Fibroblast of mammary gland (primary cell): Measurements from ENCODE around the gene SOCS3.

ENCODE experiments used
- DNase-seq: peaks from one replicate; pipeline ENCODE4 v3.0.0-alpha.2; 2010; ENCODE audit warnings: low read depth
- H3K4me3 ChIP-seq: 2 replicates; pipeline ENCODE4 v1.5.1; 2011; ENCODE audit warnings: low read depth, mild to moderate bottlenecking, low read length, moderate library complexity; ENCODE audit not compliant: control insufficient read depth
- TF ChIP-seq, protein P1 (sequence below): conservative IDR thresholded peaks from 2 replicates; pipeline ENCODE4 v1.5.1; 2011; ENCODE audit warnings: low read depth, low read length, inconsistent platforms; ENCODE audit not compliant: control insufficient read depth, insufficient read depth

SOCS3 gene, protein sequence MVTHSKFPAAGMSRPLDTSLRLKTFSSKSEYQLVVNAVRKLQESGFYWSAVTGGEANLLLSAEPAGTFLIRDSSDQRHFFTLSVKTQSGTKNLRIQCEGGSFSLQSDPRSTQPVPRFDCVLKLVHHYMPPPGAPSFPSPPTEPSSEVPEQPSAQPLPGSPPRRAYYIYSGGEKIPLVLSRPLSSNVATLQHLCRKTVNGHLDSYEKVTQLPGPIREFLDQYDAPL

DNA sequence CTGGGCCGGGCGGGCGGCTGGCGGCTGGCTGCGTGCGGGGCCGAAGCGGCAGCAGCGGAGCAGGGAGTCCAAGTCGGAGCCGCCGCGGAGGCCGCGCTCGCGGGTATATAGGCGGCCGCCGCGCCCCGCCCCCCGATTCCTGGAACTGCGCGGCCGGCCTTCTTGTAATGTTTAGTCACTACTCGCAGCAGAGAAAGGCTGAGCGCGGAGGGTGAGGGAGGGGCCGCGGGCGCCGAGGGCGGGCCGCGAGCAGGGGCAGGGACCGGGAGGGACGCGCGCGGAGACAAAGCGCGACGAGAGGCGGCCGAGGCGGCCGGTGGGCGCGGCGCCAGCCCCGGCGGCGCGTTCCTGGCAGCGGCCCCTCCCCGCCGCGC lies at the start of gene SOCS3:
Gene SOCS3 (minus strand): TSS at position 81 of the 374 bp plus-strand sequence. CDS start 982 bp downstream, outside the sequence.
- TF ChIP-seq, protein P1, sequence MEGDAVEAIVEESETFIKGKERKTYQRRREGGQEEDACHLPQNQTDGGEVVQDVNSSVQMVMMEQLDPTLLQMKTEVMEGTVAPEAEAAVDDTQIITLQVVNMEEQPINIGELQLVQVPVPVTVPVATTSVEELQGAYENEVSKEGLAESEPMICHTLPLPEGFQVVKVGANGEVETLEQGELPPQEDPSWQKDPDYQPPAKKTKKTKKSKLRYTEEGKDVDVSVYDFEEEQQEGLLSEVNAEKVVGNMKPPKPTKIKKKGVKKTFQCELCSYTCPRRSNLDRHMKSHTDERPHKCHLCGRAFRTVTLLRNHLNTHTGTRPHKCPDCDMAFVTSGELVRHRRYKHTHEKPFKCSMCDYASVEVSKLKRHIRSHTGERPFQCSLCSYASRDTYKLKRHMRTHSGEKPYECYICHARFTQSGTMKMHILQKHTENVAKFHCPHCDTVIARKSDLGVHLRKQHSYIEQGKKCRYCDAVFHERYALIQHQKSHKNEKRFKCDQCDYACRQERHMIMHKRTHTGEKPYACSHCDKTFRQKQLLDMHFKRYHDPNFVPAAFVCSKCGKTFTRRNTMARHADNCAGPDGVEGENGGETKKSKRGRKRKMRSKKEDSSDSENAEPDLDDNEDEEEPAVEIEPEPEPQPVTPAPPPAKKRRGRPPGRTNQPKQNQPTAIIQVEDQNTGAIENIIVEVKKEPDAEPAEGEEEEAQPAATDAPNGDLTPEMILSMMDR, result no peak
- peak within 1 kb of the TSS; percentile 86 for H3K4me3 ChIP-seq
- DNase-seq, result peak; percentile 94

DNA sequence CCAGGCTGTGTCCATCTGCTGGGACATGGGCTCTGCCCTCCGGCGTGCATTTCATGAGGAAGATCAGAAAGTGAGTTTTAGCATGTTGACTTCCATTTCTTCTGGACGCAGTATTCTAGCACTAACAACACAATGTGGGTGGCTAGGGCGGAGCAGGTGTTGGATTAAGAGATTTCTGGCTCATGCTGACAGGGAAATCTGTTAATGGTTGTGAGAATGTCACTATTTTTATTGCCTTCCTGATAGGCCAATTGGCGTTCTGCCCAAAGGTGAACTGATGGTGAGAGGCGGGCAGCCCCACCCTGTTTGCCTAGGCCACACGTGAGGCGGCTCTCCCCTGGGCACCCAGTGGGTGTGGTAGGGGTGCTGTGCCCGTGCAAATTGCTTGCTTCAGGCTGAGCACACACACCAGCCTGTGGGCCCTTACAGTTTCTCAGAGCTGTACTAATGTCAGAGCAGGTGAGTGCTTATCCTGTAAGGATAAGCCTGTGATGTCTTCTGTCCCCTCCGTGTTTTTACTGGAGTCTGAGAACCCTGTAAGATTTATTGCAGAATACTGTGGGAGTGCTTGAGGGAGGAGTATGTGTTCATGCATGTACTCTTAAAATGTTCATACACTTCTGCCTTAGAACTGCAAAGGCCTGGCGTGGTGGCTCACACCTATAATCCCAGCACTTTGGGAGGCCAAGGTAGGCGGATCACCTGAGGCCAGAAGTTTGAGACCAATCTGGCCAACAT lies 49.5 kb upstream of the SOCS3 start:
- no peak overlapping the region for H3K4me3 ChIP-seq
- DNase-seq, result no peak
- TF ChIP-seq, protein P1, result no peak

DNA sequence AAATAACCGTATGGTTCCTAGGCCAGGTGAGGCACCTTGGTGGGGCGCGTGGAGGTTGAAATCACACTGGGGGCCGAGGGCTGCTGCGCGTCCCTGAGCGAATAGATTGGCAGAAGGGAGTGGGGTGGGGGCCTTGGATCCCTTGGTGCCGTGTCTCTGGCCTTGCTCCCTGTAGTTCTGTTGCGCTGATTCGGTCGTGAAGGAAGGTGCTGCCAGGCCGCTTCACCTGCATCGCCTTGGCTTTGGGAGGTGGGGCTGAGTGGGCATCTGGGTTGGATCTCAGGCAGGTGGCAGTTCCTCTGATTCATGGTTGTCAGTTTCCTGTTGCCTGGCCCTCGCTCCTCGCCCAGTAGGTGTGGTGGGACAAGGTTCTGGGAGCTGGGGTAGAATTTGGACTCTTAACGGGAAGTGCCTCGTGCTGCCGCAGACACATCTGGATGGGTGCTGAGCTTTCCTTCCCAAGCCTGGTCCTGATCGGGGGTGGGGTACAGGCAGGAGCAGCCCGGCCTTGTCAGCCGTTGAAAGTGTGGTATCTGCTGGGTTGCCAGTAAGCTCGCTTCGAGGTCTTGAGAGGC lies 48.7 kb upstream of the SOCS3 start:
- DNase-seq, result no peak
- H3K4me3 ChIP-seq, result no peak overlapping the region
- TF ChIP-seq, protein P1, result no peak

DNA sequence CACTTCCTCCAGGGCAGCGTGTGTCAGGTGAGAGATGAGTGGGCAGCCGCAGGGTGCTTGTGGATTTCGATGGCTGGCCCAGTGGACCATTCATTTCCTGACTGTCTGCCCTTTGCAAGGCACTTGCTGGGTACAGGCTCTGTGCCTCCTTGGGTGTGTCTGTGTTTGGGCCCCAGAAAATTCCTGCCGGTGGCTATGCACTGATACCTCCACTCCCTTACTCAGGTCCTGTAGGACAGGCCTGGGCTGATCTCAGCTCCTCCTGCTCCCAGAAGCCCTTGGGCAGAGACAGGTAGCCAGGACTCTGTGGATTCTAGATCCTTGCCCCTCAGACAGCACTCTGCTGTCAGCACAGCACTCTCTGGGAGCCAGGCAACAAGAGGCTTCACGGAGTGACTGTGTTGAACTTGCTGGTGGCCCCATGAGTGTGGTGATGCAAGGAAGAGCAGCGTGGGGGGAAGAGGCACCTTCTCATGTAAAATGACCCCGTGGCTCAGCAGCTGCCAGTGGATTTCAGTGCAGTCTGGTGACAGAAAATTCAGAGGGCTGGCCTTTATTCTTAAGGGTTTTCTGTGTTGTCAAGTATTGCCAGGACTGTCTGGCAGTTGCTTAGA lies 47.6 kb upstream of the SOCS3 start:
- H3K4me3 ChIP-seq, result no peak overlapping the region
- DNase-seq, result no peak
- TF ChIP-seq, protein P1, result no peak

DNA sequence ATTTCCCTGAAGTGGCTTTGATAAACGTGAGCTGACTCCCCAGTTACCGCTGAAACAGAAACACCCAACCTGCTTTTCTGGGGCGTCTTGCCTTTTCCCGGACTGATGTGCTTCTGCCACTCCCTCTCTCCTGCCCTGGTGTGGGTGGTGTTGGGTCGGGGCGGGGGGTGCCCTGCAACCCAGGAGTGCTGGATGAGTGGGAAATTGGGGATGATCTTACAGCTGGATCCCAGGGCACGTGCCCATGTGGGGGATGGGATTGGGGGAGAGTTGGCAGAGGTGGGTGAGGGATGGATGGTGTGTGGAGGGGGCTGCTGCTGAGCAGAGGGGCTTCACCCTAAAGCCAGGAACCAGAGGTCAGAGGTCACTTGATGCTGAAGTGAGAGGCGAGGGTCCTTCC lies 47.0 kb upstream of the SOCS3 start:
- no peak for DNase-seq
- TF ChIP-seq, protein P1, result no peak
- H3K4me3 ChIP-seq, result no peak overlapping the region

DNA sequence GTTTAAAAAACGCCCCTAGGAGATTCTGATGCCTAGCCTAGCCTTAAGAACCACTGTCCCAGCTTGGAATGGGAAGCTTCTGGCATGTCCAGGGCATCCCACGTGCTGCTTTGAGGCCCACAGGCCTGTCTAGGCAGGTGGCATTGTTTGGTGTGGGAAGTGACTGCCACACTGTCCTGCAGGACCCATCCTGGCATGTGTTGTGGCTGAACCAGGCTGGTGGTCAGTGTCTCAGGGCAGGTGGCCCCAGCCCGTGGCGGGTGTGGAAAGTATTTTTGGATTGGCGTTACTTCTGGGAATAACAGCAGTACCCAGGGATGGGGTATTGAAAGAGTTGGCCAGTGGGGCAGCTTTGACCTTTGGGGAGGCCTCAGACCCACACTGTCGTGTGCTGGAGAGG lies 46.5 kb upstream of the SOCS3 start:
- no peak for DNase-seq
- TF ChIP-seq, protein P1, result no peak
- H3K4me3 ChIP-seq, result no peak overlapping the region
